OCI-LY7 (cell line): ENCODE results near the gene TMEM38A. TPM values are rescaled to one million over a fixed set of nuclear protein-coding genes. Genes with fewer than 3 reads are reported as not detected.

Experiments
- BruUV-seq: library from RNA; stranded (reverse); fragments of 400-500 nt; replicated peaks from 2 replicates; lab custom pipeline; 2021; lab: Mats Ljungman, UMichigan
- CTCF ChIA-PET: fragments of 300-600 bp; sonication (Branson Sonifier 250); formaldehyde crosslinking; loops from one replicate; lab custom pipeline; 2022; ENCODE audit warnings: antibody characterized with exemption; ENCODE audit not compliant: unreplicated experiment; lab: Charles Lee
- POLR2A ChIA-PET: fragments of 300-600 bp; sonication (Branson Sonifier 250); formaldehyde crosslinking; loops from one replicate; lab custom pipeline; 2022; ENCODE audit warnings: antibody characterized with exemption; lab: Charles Lee
- DNase-seq: peaks from one replicate; pipeline ENCODE4 v3.0.0-alpha.2; 2015; ENCODE audit warnings: low spot score
- H2AFZ ChIP-seq: fragments of 200-600 bp; sonication (generic), shearing (Covaris generic); 2 replicates; pipeline ENCODE4 v1.6.1; 2014; ENCODE audit warnings: mild to moderate bottlenecking, antibody characterized with exemption, low read length, moderate library complexity
- H3K27ac ChIP-seq: fragments of 200-600 bp; sonication (generic); 2 replicates; pipeline ENCODE4 v1.5.1; 2014; ENCODE audit warnings: mixed run types, low read depth, mild to moderate bottlenecking, moderate library complexity, low read length, inconsistent platforms; ENCODE audit not compliant: poor library complexity, severe bottlenecking
- H3K36me3 ChIP-seq: fragments of 200-600 bp; sonication (generic); 2 replicates; pipeline ENCODE4 v1.6.1; 2014; ENCODE audit warnings: mild to moderate bottlenecking, antibody characterized with exemption, low read length, moderate library complexity, mixed read lengths; ENCODE audit not compliant: insufficient read depth
- H3K4me1 ChIP-seq: fragments of 200-600 bp; sonication (generic); 2 replicates; pipeline ENCODE4 v1.5.1; 2014; ENCODE audit warnings: mild to moderate bottlenecking, low read length; ENCODE audit not compliant: insufficient read depth, poor library complexity, severe bottlenecking
- H3K4me2 ChIP-seq: fragments of 200-600 bp; sonication (generic); 2 replicates; pipeline ENCODE4 v1.6.1; 2014; ENCODE audit warnings: mild to moderate bottlenecking, low read length
- H3K4me3 ChIP-seq: fragments of 200-600 bp; sonication (generic); 2 replicates; pipeline ENCODE4 v1.5.1; 2014; ENCODE audit warnings: mild to moderate bottlenecking, low read depth, low read length; ENCODE audit not compliant: poor library complexity, severe bottlenecking
- H3K79me2 ChIP-seq: fragments of 200-600 bp; sonication (generic); 2 replicates; pipeline ENCODE4 v1.6.1; 2016; ENCODE audit warnings: low read depth, mild to moderate bottlenecking, low read length, moderate library complexity, mixed read lengths; ENCODE audit not compliant: insufficient read depth
- H3K9me2 ChIP-seq: fragments of 200-600 bp; sonication (generic); 2 replicates; pipeline ENCODE4 v1.6.1; 2016; ENCODE audit warnings: mild to moderate bottlenecking, low read length, mixed read lengths; ENCODE audit not compliant: insufficient read depth
- H3K9me3 ChIP-seq: fragments of 200-600 bp; sonication (generic); 2 replicates; pipeline ENCODE4 v1.6.1; 2014; ENCODE audit warnings: mild to moderate bottlenecking, mixed run types, low read length, mixed read lengths
- H4K20me1 ChIP-seq: fragments of 200-600 bp; sonication (generic); 2 replicates; pipeline ENCODE4 v1.6.1; 2014; ENCODE audit warnings: mild to moderate bottlenecking, antibody characterized with exemption, low read length, moderate library complexity, mixed read lengths; ENCODE audit not compliant: insufficient read depth
- EZH2phosphoT487 ChIP-seq: fragments of 200-600 bp; sonication (generic); IDR thresholded peaks from 2 replicates; pipeline ENCODE4 v1.6.1; 2018; ENCODE audit warnings: low read depth, borderline replicate concordance, mild to moderate bottlenecking, mixed run types, antibody characterized with exemption, low read length, moderate library complexity, mixed read lengths
- intact Hi-C: fragments of 100-400 bp; cut with micrococcal nuclease; formaldehyde crosslinking; loops from one replicate; pipeline ENCODE4 v1.10.0; 2022; ENCODE audit not compliant: unreplicated experiment
- total RNA-seq, 2 experiments: library from RNA; depleted of rRNA in 1 of 2; stranded (reverse); fragments of >200 nt in 1 of 2; shearing (Covaris generic) in 1 of 2; gene quantifications; 2 replicates each; pipeline ENCODE4 v1.2.3, GENCODE V29; 2014 to 2022
- TF ChIP-seq, protein P1 (sequence below): fragments of 200-600 bp; sonication (generic); conservative IDR thresholded peaks from 2 replicates; pipeline ENCODE4 v1.5.1; 2014; ENCODE audit warnings: mild to moderate bottlenecking, antibody characterized with exemption, low read length, moderate library complexity, mixed read lengths

The TMEM38A gene
- total RNA-seq, 2 experiments from 2014 or later, result 18.1 to 20.4 TPM

DNA sequence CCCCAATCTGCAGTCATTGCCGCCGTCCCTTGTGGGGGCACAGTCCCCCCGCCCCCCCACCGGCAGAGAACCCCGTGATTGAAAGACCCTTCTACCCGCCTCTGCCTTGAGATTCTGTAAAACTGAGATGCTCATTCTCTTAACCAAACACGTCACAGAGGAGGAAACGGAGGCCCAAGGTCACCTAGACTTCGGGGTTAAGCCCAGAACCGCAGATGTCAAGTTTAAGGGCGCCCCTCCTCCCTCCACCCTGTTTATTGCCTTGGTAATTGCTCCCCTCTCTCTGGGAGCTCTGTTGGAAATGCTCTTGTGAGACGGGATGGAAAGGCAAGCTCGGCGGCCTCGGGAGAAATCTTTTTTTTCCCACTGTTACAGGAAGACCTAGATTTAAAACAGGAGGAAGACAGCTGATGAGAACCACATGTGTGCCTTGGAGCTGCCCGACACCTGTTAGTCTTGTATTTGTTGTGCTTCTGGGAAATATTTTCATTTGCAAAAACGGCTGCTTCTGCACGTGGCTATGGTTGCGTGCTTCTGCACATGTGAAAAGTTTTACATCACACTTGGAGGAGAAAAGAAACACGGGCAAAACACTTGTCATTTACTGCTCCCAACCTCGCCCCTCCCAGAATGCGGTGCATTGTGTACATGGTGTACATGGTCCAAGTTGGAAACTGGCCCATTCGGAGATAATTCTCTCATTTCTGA, 31.8 kb upstream of the TMEM38A start:
- BruUV-seq, result TSS peak; percentile 92
- TF ChIP-seq, protein P1, sequence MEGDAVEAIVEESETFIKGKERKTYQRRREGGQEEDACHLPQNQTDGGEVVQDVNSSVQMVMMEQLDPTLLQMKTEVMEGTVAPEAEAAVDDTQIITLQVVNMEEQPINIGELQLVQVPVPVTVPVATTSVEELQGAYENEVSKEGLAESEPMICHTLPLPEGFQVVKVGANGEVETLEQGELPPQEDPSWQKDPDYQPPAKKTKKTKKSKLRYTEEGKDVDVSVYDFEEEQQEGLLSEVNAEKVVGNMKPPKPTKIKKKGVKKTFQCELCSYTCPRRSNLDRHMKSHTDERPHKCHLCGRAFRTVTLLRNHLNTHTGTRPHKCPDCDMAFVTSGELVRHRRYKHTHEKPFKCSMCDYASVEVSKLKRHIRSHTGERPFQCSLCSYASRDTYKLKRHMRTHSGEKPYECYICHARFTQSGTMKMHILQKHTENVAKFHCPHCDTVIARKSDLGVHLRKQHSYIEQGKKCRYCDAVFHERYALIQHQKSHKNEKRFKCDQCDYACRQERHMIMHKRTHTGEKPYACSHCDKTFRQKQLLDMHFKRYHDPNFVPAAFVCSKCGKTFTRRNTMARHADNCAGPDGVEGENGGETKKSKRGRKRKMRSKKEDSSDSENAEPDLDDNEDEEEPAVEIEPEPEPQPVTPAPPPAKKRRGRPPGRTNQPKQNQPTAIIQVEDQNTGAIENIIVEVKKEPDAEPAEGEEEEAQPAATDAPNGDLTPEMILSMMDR, result 0 out of 2 replicates have a peak, but pooled peaks have one; percentile 24
- TF ChIP-seq EZH2phosphoT487, result no peak
- peak; percentile 84 for DNase-seq
- CTCF ChIA-PET, result interaction anchor here (0.6 kb wide), 1 partner anchor 43 kb away, joined by 3 read pairs; no protein-coding TSS in a partner anchor
- Histone ChIP-seq H3K79me2 (peaks cover 45% of the 10 kb centered on the region), H3K27ac (peak overlapping the region; percentile 96), H3K4me1 (peaks cover 45% of the 10 kb centered on the region), H3K4me3 (peak overlapping the region; percentile 99), H3K36me3 (peaks cover 62% of the 10 kb centered on the region), H2AFZ (peak overlapping the region; percentile 22; the same call in 1 of the 2 replicates), H3K9me3 (no peaks in the 10 kb centered on the region), H3K9me2 (no peaks in the 10 kb centered on the region), H3K4me2 (peak overlapping the region; percentile 96), H4K20me1 (peaks cover 24% of the 10 kb centered on the region)
- POLR2A ChIA-PET, result interaction anchor here (0.6 to 2.2 kb wide), 3 partner anchors 41 to 80 kb away, joined by 3 to 10 read pairs (median 4); no protein-coding TSS in a partner anchor
- intact Hi-C loops, result loop anchor here (1.0 to 2.0 kb wide), 5 partner anchors 32 to 188 kb away; partner anchors contain the start of genes CHERP, SLC35E1 and TMEM38A

DNA sequence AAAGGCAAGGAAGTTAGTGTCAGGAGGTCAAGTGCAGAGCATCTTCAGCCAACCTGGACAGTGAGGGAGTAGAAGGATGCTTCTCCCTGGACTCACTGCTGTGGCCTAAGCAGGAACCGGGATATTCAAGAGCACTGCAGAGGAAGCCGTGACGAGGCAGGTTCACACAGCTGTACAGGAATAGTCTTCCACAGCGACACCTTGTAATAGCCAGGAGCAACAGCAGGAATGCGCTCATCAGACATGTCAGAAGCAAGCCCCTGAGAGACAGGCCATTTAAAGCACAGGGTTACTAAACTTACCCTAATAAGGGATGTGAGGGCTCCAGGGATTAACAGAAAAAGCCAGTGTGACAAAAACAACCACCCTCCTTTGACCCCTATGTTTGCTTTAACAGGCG, 29.5 kb upstream of the TMEM38A start:
- ChIA-PET POLR2A (no interaction called here), CTCF (no interaction called here)
- intact Hi-C loops, result no loop called here
- H4K20me1 ChIP-seq, result peaks cover 1% of the 10 kb centered on the region
- no peak overlapping the region for H3K27ac ChIP-seq
- H2AFZ ChIP-seq, result no peak overlapping the region
- H3K36me3 ChIP-seq, result peaks cover 60% of the 10 kb centered on the region
- H3K4me3 ChIP-seq, result no peak overlapping the region
- peaks cover 22% of the 10 kb centered on the region for H3K79me2 ChIP-seq
- H3K9me2 ChIP-seq, result no peaks in the 10 kb centered on the region
- TF ChIP-seq, protein P1, result no peak
- TF ChIP-seq EZH2phosphoT487, result no peak
- no peak overlapping the region for H3K4me2 ChIP-seq
- no peaks in the 10 kb centered on the region for H3K9me3 ChIP-seq
- DNase-seq, result no peak
- H3K4me1 ChIP-seq, result peaks cover 21% of the 10 kb centered on the region
- BruUV-seq, result no TSS peak

DNA sequence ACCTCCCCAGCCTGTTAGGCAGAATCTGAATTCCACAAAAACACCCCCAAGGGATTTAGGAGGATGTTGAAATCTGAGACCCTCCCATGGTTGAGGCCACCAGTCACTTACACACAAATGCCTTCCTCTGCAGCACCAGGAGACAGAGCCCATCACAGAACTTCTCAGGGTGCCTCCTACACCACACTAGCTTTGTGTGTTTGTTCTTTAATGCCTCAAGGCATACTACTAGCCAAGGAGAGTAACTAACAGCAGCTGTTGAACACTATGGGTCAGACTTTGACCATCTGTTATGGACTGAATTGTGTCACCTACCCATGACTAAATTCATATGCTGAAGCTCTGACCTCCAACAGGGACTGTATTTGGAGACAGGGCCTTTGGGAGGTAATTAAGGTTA, 23.4 kb upstream of the TMEM38A start:
- DNase-seq, result no peak
- H3K79me2 ChIP-seq, result peaks cover 8% of the 10 kb centered on the region
- H3K9me3 ChIP-seq, result no peaks in the 10 kb centered on the region
- no peak for TF ChIP-seq EZH2phosphoT487
- H3K4me2 ChIP-seq, result no peak overlapping the region
- no peaks in the 10 kb centered on the region for H4K20me1 ChIP-seq
- peaks cover 8% of the 10 kb centered on the region for H3K4me1 ChIP-seq
- H3K4me3 ChIP-seq, result no peak overlapping the region
- no TSS peak for BruUV-seq
- ChIA-PET POLR2A (interaction anchor here (1.1 to 1.6 kb wide), 2 partner anchors 23 to 28 kb away, joined by 3 read pairs; partner anchors contain the start of gene SMIM7), CTCF (no interaction called here)
- no peak overlapping the region for H3K27ac ChIP-seq
- intact Hi-C loops, result no loop called here
- peaks cover 96% of the 10 kb centered on the region for H3K36me3 ChIP-seq
- H3K9me2 ChIP-seq, result no peaks in the 10 kb centered on the region
- H2AFZ ChIP-seq, result no peak overlapping the region
